ENCODE data around the gene TMEM150B.

Gene TMEM150B

DNA sequence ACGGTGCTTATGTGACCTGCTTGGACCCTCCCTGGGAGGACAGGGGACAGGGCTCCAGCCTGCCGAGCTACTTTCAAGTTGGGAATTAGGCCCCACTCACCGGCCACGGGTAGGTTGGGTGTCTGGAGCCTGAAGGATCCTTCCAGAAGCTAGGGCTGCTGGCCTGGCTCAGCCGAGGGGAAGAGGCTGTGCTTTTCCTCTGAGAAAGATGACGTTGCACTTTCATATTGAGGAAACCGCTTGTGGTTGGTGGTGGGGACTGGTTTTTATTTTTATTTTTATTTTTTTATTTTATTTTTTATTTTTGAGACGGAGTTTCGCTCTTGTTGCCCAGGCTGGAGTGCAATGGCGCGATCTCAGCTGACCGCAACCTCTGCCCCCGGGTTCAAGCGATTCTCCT is at the start of gene TMEM150B:
Gene TMEM150B, minus strand, starts transcription at position 170 of the 400 bp plus-strand sequence. CDS start 4,305 bp downstream, outside the sequence.
- DNase-seq: no peak

DNA sequence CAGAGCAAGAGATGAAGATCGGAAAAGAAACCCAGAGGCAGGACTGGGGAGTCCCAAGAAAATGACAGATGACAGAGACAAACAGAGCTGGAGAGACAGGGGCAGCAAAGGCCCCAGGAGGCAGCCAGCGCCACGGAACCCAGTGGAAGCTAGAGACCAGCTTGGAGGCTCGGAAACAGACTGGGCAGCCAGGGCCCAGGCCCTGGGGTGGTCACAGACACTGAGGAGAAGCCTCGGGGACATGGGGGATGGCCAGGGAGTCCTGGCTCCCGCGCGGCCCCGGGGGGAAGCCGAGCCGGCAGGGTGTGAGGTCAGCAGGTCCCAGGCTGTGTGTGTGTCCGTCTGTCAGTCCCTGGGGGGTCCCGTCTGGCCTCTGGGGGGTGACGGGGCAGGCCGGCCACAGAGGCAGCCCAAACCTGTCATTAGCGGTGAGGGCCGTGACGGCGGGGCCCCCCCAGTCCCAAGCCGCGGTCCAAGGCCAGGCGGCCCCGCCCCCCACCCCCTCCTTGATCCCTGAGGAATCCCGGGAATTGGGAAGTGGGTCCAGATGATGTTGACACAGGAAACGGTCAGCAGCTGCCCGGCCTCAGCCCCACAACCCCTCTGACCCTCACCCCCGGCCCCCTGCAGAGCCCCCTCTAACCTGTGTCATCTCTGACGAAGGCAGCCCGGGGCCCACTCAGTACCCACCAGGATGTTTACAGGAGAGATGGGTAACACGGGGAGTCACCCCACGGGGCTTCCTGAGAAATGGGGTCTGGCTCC is 49.0 kb upstream of the TMEM150B start:
- DNase-seq: no peak

GRCh38 chr19:55373306-55373992 is 48.3 kb upstream of the TMEM150B start:
- DNase-seq: no peak

GRCh38 chr19:55372316-55373081 is 47.4 kb upstream of the TMEM150B start:
- DNase-seq: no peak

GRCh38 chr19:55370305-55370988 is 45.3 kb upstream of the TMEM150B start, which contains the start of gene IL11:
Gene IL11 (minus strand): TSS chr19:55370463. CDS start chr19:55370310, 153 bp downstream.
- DNase-seq: no peak

DNA sequence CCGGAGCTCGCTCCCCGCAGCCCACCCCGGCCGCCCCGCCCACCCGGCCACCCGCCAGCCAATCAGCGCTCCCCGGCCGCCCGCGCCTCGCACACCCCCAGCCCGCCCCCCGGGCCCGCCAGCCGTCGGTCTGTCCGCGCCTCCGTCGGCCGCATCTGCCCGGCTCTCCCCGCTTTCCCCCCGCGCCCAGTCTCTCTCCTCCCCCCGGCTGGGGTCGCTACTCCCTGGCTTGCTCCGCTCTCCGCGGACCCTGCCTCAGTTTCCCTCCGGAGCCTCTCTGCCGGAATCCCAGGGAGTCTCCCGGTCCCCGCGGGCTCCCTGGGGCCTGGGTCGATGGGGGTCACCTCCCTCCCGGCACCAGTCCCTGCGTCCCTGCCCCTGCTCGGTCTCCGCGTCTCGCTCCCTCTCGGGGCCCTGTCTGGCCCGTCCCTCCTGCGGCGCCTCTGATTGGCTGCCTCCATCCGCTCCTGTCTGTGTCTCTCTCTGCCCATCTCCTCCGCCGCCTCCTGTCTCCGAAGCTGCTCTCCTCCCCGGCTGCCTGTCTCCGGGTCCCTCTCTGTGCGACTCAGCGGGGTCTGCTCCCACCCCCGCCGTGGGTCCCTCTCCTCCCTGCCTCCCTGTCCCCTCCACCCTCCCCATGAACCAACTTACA is 44.6 kb upstream of the TMEM150B start:
- DNase-seq: no peak

- DNase-seq: no peak
Measured at GRCh38 chr19:55368701-55369563, 43.8 kb upstream of the TMEM150B start.

DNA sequence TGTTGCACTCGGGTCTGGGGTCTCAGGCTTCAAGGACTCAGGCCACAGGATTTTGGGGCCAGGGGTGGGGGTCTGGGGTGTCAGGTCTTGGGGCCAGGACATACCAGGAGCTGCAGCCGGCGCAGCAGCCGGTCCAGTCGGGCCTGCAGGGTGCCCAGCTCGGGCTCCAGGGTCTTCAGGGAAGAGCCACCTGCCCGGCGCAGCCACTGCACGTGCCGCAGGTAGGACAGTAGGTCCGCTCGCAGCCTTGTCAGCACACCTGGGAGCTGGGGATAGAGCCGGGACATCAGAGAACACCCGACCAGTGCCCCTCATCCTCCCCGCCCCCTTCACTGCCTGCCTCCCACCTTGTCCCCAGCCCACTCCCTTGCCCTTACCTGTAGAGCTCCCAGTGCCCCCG is 43.0 kb upstream of the TMEM150B start:
- no peak for DNase-seq

DNA sequence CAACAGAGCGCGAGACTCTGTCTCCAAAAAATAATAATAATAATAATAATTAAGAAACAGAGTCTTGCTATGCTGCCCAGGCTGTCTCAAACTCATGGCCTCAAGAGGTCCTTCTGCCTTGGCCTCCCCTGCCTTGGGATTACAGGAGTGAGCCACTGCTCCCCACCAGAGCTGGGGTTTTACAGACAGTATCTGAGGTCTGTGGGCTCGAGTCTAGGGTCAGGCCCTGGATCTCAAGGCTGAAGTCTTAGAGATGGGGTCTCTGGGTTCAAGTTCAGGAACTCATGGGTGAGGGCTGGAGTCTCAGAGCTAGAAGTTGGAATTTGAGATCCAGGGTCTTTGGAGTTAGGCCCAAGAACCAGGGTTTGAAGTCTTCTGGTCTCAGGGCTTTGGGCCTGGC is 41.6 kb upstream of the TMEM150B start:
- DNase-seq: no peak

DNA sequence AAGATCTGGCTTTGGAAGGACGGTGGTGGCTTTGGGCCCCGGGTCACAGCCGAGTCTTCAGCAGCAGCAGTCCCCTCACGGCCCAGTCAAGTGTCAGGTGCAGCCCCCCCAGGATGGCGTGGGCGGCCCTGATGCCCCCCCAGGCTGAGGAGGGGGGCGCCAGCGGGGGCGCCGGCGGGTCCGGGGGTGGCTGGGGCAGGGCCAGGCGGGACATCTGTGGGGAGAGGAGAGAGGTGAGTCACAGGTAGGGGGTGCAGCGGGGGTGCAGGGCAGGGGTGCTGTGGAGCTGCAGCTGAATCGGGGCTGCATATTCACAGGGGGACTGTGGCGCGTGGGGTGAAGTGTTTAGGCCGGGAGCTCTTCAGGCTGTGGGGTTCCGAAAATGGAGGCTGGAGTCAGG is 40.8 kb upstream of the TMEM150B start:
- no peak for DNase-seq

DNA sequence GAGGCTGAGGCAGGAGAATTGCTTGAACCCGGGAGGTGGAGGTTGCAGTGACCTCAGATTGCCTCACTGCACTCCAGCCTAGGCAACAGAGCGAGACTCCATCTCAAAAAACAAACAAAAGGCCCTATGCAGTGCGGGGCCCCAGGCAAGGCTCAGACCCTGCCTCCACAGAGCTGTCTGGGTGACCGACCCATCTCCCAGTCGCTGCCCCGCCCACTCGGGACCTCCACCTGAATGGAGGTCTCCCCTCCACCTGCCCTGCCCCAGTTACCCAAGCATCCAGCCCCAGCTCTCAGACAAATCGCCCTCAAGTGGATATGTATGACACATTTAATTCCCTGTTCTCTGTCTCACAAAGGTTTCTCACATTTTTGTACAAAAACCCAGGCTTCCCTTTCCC is 40.1 kb upstream of the TMEM150B start:
- no peak for DNase-seq

- DNase-seq: no peak
Measured at GRCh38 chr19:55362990-55363716, 38.0 kb upstream of the TMEM150B start, which contains the start of gene GARIN5B. Gene GARIN5B (minus strand): TSS chr19:55363260. CDS start chr19:55363066, 194 bp downstream.

DNA sequence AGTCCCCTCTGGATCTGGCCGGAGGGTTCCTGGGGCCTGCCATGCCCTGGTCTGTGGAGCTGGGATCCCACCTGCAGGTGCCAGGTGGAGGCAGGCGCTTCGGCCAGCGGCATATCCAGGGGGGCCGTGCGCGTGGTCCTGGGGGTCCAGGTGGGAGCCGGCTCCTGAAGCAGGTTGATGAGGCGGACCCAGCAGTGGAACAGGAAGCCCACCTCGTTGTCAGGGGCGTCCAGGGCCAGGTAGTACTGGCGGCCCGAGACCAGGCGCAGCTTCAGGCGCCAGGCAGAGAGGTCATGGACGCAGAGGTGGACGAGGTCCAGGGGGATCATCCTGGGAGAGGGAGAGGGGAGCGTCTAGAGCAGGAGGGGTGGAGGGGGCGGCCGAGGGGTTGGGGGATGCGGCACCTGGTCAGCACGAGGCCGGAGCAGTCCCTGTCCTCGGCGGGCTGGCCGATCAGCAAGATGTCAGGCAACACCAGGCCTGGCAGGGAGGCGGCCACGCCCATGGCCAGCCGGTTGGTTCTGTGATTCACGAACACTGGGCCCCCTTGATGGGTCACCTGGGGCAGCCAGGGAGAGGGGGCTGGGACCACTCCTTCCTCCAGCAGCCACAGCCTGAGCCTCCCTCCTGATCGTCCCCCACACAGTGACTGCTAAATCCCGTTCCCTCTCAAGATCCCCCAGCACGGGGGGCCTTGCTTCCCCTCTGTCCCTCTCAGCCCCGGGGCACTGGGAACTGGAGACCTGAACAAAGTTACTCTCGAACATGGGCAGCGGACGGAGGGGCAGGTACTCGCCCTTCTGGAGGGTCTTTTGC is 37.2 kb upstream of the TMEM150B start:
- no peak for DNase-seq

GRCh38 chr19:55360902-55361301 is 35.8 kb upstream of the TMEM150B start:
- no peak for DNase-seq

- DNase-seq: no peak
Measured at GRCh38 chr19:55358943-55359908, 34.1 kb upstream of the TMEM150B start.

DNA sequence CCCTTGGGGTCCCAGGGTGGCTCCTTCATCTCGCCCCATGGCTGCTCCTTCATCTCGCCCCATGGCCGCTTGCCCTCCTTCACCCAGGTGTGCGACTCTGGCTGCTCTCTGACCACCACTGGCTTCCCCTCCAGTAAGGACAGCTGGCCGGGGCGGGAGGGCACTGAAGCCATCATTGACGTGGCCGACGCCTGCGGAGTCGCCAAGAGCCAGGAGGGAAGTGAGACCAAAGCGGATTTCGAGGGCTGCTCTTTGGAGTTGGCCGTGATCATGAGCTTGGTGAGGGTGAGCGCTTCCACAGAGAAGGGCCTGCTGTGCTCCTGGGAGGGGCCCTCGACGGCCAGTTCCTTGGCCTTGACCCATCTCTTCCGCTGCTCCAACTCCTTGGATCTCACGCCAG is 33.4 kb upstream of the TMEM150B start:
- no peak for DNase-seq

DNA sequence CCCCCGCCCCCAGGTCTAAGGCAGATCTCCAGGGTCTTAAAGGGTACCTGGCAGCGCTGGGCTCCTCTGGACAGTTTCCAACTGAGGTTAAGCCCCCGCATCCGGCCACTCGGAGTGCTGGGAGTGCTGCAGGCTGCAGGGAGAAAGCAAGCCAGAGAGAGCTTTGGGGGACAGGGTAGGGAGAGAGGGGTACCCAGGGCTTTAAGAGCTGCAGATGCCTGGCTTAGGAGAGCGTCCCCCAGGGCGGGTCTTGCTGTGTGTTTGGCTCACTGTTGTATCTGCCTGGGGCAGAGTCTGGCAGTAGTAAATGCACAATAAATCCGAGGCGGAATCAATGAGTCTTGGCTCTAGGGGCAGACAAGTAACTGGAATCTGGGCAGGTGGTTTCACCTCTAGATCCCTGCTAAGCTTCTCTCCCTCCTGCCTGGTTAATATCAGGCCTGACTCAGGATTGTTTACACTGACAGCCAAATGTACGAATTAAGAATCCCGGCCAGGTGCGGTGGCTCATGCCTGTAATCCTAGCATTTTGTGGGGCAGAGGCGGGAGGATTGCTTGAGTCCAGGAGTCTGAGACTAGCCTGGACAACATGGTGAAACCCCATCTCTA is 30.2 kb upstream of the TMEM150B start:
- DNase-seq: no peak

DNA sequence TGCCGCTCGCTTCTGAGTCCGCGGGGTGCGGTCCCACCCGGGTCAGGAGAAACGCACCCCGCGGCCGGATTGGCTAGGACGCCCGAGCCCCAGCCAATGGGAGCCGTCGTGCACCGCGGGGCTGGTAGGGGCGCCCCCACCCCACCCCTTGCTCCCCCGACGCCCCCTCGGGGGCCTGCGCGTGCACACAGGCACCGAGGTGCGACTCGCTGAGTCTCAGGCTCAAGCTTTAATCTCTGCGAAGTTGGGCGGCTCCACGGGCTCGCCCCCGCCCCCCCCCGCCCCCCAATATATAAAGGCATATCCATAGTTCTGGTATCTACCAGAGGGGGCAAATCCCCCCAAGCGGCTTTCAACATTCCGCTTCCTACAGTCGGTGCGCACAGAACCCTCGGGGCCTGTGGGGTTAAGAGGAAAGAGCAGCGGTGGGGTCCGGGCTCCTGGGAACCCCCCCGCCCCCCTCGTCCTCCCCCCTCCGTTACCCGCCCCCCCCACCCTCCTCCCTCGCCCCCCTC is 29.6 kb upstream of the TMEM150B start, which contains the start of gene COX6B2:
Gene COX6B2, minus strand, starts transcription at position 22 of the 515 bp plus-strand sequence. CDS start 198 bp downstream, outside the sequence.
- DNase-seq: no peak

Data from activated CD4-positive, alpha-beta T cell treated with anti-CD3 and anti-CD28 coated beads, Interleukin-2, Interleukin-6, amounts not matched to agents 100 ng/mL and 50 ng/mL, durations not matched to agents 16 hours and 8 hours (primary cell).